Endothelial cell of umbilical vein (primary cell): ENCODE data around the gene TBX21. TPM values are rescaled to one million over a fixed set of nuclear protein-coding genes. Genes with fewer than 3 reads are reported as not detected.

ENCODE experiments used
- BruUV-seq: library from RNA; stranded (reverse); fragments of 400-500 nt; replicated peaks from 2 replicates; lab custom pipeline; 2021; lab: Mats Ljungman, UMichigan
- CTCF ChIA-PET: fragments of 300-600, 350-600 bp; sonication (Branson Sonifier 250); formaldehyde crosslinking; loops from one replicate; lab custom pipeline; 2021; ENCODE audit warnings: antibody characterized with exemption, inconsistent platforms; lab: Charles Lee
- POLR2A ChIA-PET: fragments of 300-600, 350-600 bp; sonication (Branson Sonifier 250); formaldehyde crosslinking; loops from one replicate; lab custom pipeline; 2021; ENCODE audit warnings: antibody characterized with exemption, inconsistent platforms; lab: Charles Lee
- DNase-seq: peaks from one replicate; pipeline ENCODE4 v3.0.0-alpha.2; 2011; ENCODE audit warnings: low read depth, low spot score
- FAIRE-seq: peaks from 2 replicates; lab custom pipeline; 2011; peaks lifted over from hg19 to GRCh38; lab: Jason Lieb, UNC
- H2AFZ ChIP-seq: 2 replicates; pipeline ENCODE4 v1.6.0; 2012; ENCODE audit warnings: low read depth, low read length, control low read depth, inconsistent platforms
- H3K27ac ChIP-seq: 2 replicates; pipeline ENCODE4 v1.5.1; 2011; ENCODE audit warnings: low read depth, mild to moderate bottlenecking, control low read depth, low read length, moderate library complexity; ENCODE audit not compliant: insufficient read depth
- H3K27me3 ChIP-seq, 2 experiments: 2 replicates each; pipeline versions ENCODE4 v1.6.0 to v1.6.1; 2011; ENCODE audit warnings: low read length in 2 of 2, mixed read lengths in 1 of 2; ENCODE audit not compliant: control insufficient read depth in 2 of 2, insufficient read depth in 2 of 2
- H3K36me3 ChIP-seq, 2 experiments: 2 replicates in 1 of 2; 3 replicates in 1 of 2; pipeline ENCODE4 v1.5.1; 2011; ENCODE audit warnings: low read length in 2 of 2, mild to moderate bottlenecking in 1 of 2, moderate library complexity in 1 of 2; ENCODE audit not compliant: control insufficient read depth in 2 of 2, insufficient read depth in 2 of 2; ENCODE audit errors: extremely low read depth in 1 of 2
- H3K4me1 ChIP-seq: 3 replicates; pipeline ENCODE4 v1.5.1; 2011; ENCODE audit warnings: mild to moderate bottlenecking, low read length; ENCODE audit not compliant: control insufficient read depth, insufficient read depth; ENCODE audit errors: extremely low read depth
- H3K4me2 ChIP-seq: 2 replicates; pipeline ENCODE4 v1.6.1; 2011; ENCODE audit warnings: low read length, control low read depth, mixed read lengths; ENCODE audit not compliant: insufficient read depth
- H3K4me3 ChIP-seq, 3 experiments: fragments of 200-600 bp in 1 of 3; sonication (generic), shearing (Covaris generic) in 1 of 3; replicated peaks in 1 of 3; 2 replicates each; pipeline ENCODE4 v1.5.1; 2011 to 2016; ENCODE audit warnings: control low read depth in 3 of 3, low read length in 3 of 3, mild to moderate bottlenecking in 2 of 3, inconsistent platforms in 1 of 3, low read depth in 1 of 3, moderate library complexity in 1 of 3; ENCODE audit not compliant: insufficient read depth in 1 of 3
- H3K79me2 ChIP-seq: 2 replicates; pipeline ENCODE4 v1.6.0; 2012; ENCODE audit warnings: low read length, inconsistent platforms; ENCODE audit not compliant: control insufficient read depth, insufficient read depth
- H3K9ac ChIP-seq: replicated peaks from 2 replicates; pipeline ENCODE3; 2011; ENCODE audit warnings: low read length, control low read depth; ENCODE audit not compliant: insufficient read depth; ENCODE audit errors: extremely low read depth
- H3K9me1 ChIP-seq: replicated peaks from 3 replicates; pipeline ENCODE4 v1.6.0; 2011; ENCODE audit warnings: mild to moderate bottlenecking, low read length; ENCODE audit not compliant: control insufficient read depth, insufficient read depth; ENCODE audit errors: extremely low read depth
- H3K9me3 ChIP-seq: replicated peaks from 2 replicates; pipeline ENCODE4 v1.5.1; 2012; ENCODE audit warnings: low read length, inconsistent platforms; ENCODE audit not compliant: control insufficient read depth, insufficient read depth
- H4K20me1 ChIP-seq: replicated peaks from 2 replicates; pipeline ENCODE3; 2011; ENCODE audit warnings: mild to moderate bottlenecking, low read length; ENCODE audit not compliant: control insufficient read depth, insufficient read depth; ENCODE audit errors: extremely low read depth
- EZH2 ChIP-seq: IDR thresholded peaks from 2 replicates; pipeline ENCODE4 v1.6.1; 2012; ENCODE audit warnings: borderline replicate concordance, low read depth, mild to moderate bottlenecking, moderate library complexity, low read length, inconsistent platforms; ENCODE audit not compliant: severe bottlenecking
- FOS ChIP-seq: IDR thresholded peaks from 2 replicates; pipeline ENCODE4 v1.6.1; 2011; ENCODE audit warnings: mild to moderate bottlenecking, low read length, moderate library complexity, borderline replicate concordance; ENCODE audit not compliant: insufficient read depth
- GATA2 ChIP-seq: IDR thresholded peaks from 2 replicates; pipeline ENCODE4 v1.7.0; 2011; ENCODE audit warnings: low read depth, mild to moderate bottlenecking, moderate library complexity, mixed read lengths, low read length; ENCODE audit not compliant: insufficient read length, insufficient read depth
- JUN ChIP-seq: IDR thresholded peaks from 2 replicates; pipeline ENCODE4 v1.6.1; 2011; ENCODE audit warnings: borderline replicate concordance, low read depth; ENCODE audit not compliant: insufficient read length, insufficient read depth
- MYC ChIP-seq: IDR thresholded peaks from one replicate; pipeline ENCODE4 v1.6.1; 2011; ENCODE audit warnings: mild to moderate bottlenecking, low read depth, low read length
- POLR2A ChIP-seq: IDR thresholded peaks from 2 replicates; pipeline ENCODE4 v1.6.1; 2012; ENCODE audit warnings: low read depth, mild to moderate bottlenecking, control low read depth, low read length
- POLR2AphosphoS5 ChIP-seq: IDR thresholded peaks from 2 replicates; pipeline ENCODE4 v1.6.1; 2012; ENCODE audit warnings: low read depth, mild to moderate bottlenecking, control low read depth, low read length, moderate library complexity; ENCODE audit not compliant: insufficient read depth
- dilution Hi-C: fragments of 300-500 bp; cut with MboI; formaldehyde crosslinking; loops from one replicate; pipeline ENCODE4 v1.15.0; 2019; ENCODE audit warnings: low sequenced_read_pairs; ENCODE audit not compliant: extremely low pct_ligation_motif_present
- intact Hi-C: fragments of 100-400 bp; cut with micrococcal nuclease; formaldehyde crosslinking; loops from one replicate; pipeline ENCODE4 v1.10.0; 2022
- polyA plus RNA-seq, 4 experiments: library from polyadenylated mRNA; depleted of rRNA in 3 of 4; stranded (reverse) in 3 of 4; unstranded in 1 of 4; fragments of >200 nt; gene quantifications; 2 replicates each; pipeline versions ENCODE4 v1.2.1 to v1.2.3, GENCODE V29; 2011 to 2012; ENCODE audit warnings: missing spikeins in 1 of 4
- total RNA-seq: library from RNA; stranded (reverse); gene quantifications from 2 replicates; pipeline ENCODE4 v1.2.3, GENCODE V29; 2021
- TF ChIP-seq, protein P1 (sequence below), 2 donors: IDR thresholded peaks; 1 replicate in 1 of 2; 2 replicates in 1 of 2; pipeline ENCODE4 v1.5.1; 2011; ENCODE audit warnings: low read length in 2 of 2, mild to moderate bottlenecking in 2 of 2, moderate library complexity in 2 of 2, control low read depth in 1 of 2, inconsistent platforms in 1 of 2, low read depth in 1 of 2; ENCODE audit not compliant: insufficient read depth in 1 of 2; ENCODE audit errors: extremely low read depth in 1 of 2
- TF ChIP-seq, protein P2 (sequence below): IDR thresholded peaks from 2 replicates; pipeline ENCODE4 v1.6.1; 2011; ENCODE audit not compliant: insufficient read depth, insufficient read length

TBX21 gene
- total and polyA plus RNA-seq, 2 donors (not counting 3 experiments of a cell fraction or from before 2014, with no cell fraction given): not detected

DNA sequence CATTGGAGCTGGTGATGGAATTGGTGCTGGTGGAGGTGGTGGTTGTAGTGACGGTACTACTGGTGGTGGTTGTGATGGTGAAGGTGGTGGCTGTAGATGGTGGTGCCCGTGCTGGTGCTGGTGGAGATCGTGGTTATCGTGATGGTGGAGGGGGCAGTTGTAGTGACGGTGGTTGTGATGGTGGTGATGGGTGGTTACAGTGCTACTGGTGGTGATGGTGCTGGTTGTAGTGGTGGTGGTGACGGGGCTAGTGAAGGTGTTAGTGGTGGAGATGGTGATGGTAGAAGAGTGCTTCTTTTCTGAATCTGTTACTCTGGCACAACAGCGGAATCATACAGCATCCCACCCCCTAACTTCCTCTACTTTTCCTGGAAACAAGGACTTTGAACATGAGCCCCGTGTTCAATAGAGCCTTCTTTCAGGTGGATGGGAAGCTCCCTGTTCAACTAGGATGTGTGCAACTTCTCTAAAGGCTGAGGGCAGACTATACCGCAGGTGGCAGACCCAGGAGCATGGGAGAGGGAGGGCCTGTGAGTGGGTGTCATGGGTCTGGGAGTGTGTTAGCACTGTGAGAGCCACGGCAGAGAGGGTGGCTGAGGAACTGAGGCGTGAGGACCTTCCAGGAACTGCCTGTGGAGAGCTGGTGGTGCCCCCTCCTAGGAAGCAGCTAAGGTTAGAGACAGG is 8.2 kb downstream of the TBX21 start:
- H3K4me1 ChIP-seq: no peaks in the 10 kb centered on the region
- no TSS peak for BruUV-seq
- H3K27ac ChIP-seq: no peak overlapping the region
- H3K4me3 ChIP-seq: no peak overlapping the region
- no peak overlapping the region for H2AFZ ChIP-seq
- peaks cover 0 to 9% of the 10 kb centered on the region in 2 experiments for H3K27me3 ChIP-seq
- no peak for DNase-seq
- intact Hi-C loops: no loop called here
- ChIA-PET POLR2A (no interaction called here), CTCF (interaction anchor here (1.0 to 1.4 kb wide), 3 partner anchors 44 to 77 kb away, joined by 3 to 8 read pairs (median 6); no protein-coding TSS in a partner anchor)
- no peaks in the 10 kb centered on the region for H3K79me2 ChIP-seq
- no peaks in the 10 kb centered on the region for H4K20me1 ChIP-seq
- no peak overlapping the region for H3K9ac ChIP-seq
- no peaks in the 10 kb centered on the region for H3K9me3 ChIP-seq
- no peak for FAIRE-seq
- H3K9me1 ChIP-seq: no peaks in the 10 kb centered on the region
- no peak overlapping the region for H3K4me2 ChIP-seq
- dilution Hi-C loops: no loop called here
- H3K36me3 ChIP-seq: no peaks in the 10 kb centered on the region
- TF ChIP-seq, protein P1, sequence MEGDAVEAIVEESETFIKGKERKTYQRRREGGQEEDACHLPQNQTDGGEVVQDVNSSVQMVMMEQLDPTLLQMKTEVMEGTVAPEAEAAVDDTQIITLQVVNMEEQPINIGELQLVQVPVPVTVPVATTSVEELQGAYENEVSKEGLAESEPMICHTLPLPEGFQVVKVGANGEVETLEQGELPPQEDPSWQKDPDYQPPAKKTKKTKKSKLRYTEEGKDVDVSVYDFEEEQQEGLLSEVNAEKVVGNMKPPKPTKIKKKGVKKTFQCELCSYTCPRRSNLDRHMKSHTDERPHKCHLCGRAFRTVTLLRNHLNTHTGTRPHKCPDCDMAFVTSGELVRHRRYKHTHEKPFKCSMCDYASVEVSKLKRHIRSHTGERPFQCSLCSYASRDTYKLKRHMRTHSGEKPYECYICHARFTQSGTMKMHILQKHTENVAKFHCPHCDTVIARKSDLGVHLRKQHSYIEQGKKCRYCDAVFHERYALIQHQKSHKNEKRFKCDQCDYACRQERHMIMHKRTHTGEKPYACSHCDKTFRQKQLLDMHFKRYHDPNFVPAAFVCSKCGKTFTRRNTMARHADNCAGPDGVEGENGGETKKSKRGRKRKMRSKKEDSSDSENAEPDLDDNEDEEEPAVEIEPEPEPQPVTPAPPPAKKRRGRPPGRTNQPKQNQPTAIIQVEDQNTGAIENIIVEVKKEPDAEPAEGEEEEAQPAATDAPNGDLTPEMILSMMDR (IDR thresholded peaks at IDR 0.05; ENCODE audit: extremely low read depth in 1 of 2, insufficient read depth in 1 of 2, low read depth in 1 of 2, low read length in 2 of 2): no peak
- TF ChIP-seq EZH2 (no peak), POLR2AphosphoS5 (no peak), FOS (no peak), GATA2 (no peak), MYC (no peak), JUN (no peak), POLR2A (no peak)
- TF ChIP-seq, protein P2, sequence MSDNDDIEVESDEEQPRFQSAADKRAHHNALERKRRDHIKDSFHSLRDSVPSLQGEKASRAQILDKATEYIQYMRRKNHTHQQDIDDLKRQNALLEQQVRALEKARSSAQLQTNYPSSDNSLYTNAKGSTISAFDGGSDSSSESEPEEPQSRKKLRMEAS: no peak
